Measurements from ENCODE around the gene VAT1L.

Gene VAT1L

GRCh38 chr16:77836801-77837200 is 48.4 kb downstream of the VAT1L start:
- no peaks in the 10 kb centered on the region for H3K9me3 ChIP-seq
- TF ChIP-seq CTCF (IDR thresholded peaks at IDR 0.05) = no peak

GRCh38 chr16:77838597-77839255 is 50.4 kb downstream of the VAT1L start:
- no peaks in the 10 kb centered on the region for H3K9me3 ChIP-seq
- H3K27me3 ChIP-seq = no peaks in the 10 kb centered on the region
- H3K27ac ChIP-seq = no peak overlapping the region
- H3K4me3 ChIP-seq (ENCODE audit: low read depth in 1 of 2, low read length in 1 of 2) = no peak overlapping the region
- no peaks in the 10 kb centered on the region for H3K36me3 ChIP-seq
- TF ChIP-seq CTCF (IDR thresholded peaks at IDR 0.05) = no peak
- no peaks in the 10 kb centered on the region for H3K4me1 ChIP-seq (ENCODE audit: control insufficient read depth in 1 of 2, insufficient read depth in 1 of 2, low read depth in 1 of 2, low read length in 1 of 2)

More at GRCh38 chr16:77836801-77837200, 48.4 kb downstream of the VAT1L start:
- no peak overlapping the region for H3K27ac ChIP-seq
- H3K4me1 ChIP-seq (ENCODE audit: control insufficient read depth in 1 of 2, insufficient read depth in 1 of 2, low read depth in 1 of 2, low read length in 1 of 2) = no peaks in the 10 kb centered on the region
- H3K27me3 ChIP-seq = no peaks in the 10 kb centered on the region
- no peaks in the 10 kb centered on the region for H3K36me3 ChIP-seq
- H3K4me3 ChIP-seq (ENCODE audit: low read depth in 1 of 2, low read length in 1 of 2) = no peak overlapping the region

- Histone ChIP-seq H3K9me3 (no peaks in the 10 kb centered on the region), H3K27ac (no peak overlapping the region), H3K4me3 (ENCODE audit: low read depth in 1 of 2, low read length in 1 of 2) (no peak overlapping the region), H3K36me3 (no peaks in the 10 kb centered on the region), H3K27me3 (no peaks in the 10 kb centered on the region), H3K4me1 (ENCODE audit: control insufficient read depth in 1 of 2, insufficient read depth in 1 of 2, low read depth in 1 of 2, low read length in 1 of 2) (no peaks in the 10 kb centered on the region)
- no peak for TF ChIP-seq CTCF (IDR thresholded peaks at IDR 0.05)
Observed at GRCh38 chr16:77840093-77840492, 51.7 kb downstream of the VAT1L start.

GRCh38 chr16:77840673-77841501 is 52.5 kb downstream of the VAT1L start:
- H3K27ac ChIP-seq = no peak overlapping the region
- no peak for TF ChIP-seq CTCF (IDR thresholded peaks at IDR 0.05)
- no peaks in the 10 kb centered on the region for H3K36me3 ChIP-seq
- no peaks in the 10 kb centered on the region for H3K27me3 ChIP-seq
- no peaks in the 10 kb centered on the region for H3K9me3 ChIP-seq
- no peaks in the 10 kb centered on the region for H3K4me1 ChIP-seq (ENCODE audit: control insufficient read depth in 1 of 2, insufficient read depth in 1 of 2, low read depth in 1 of 2, low read length in 1 of 2)
- no peak overlapping the region for H3K4me3 ChIP-seq (ENCODE audit: low read depth in 1 of 2, low read length in 1 of 2)

- Histone ChIP-seq H3K27me3 (no peaks in the 10 kb centered on the region), H3K4me1 (ENCODE audit: control insufficient read depth in 1 of 2, insufficient read depth in 1 of 2, low read depth in 1 of 2, low read length in 1 of 2) (no peaks in the 10 kb centered on the region), H3K27ac (no peak overlapping the region), H3K36me3 (no peaks in the 10 kb centered on the region), H3K4me3 (ENCODE audit: low read depth in 1 of 2, low read length in 1 of 2) (no peak overlapping the region), H3K9me3 (no peaks in the 10 kb centered on the region)
- TF ChIP-seq CTCF (IDR thresholded peaks at IDR 0.05) = no peak
Observed at GRCh38 chr16:77841502-77841763, 53.1 kb downstream of the VAT1L start.
